Mesendoderm (in vitro differentiated cells): ENCODE measurements around the gene KCTD6.
"Not testable (repeated sequence)": the region's sequence is repeated elsewhere in the genome, so short reads cannot be mapped to it uniquely, and the experiment has no call there.

ENCODE experiments used
- DNase-seq: peaks from one replicate; pipeline ENCODE4 v3.0.0; 2013
- H2AK5ac ChIP-seq: 2 replicates; pipeline ENCODE4 v1.6.1; 2013; ENCODE audit warnings: low read length, inconsistent platforms
- H2BK120ac ChIP-seq: 2 replicates; pipeline ENCODE4 v1.6.1; 2013; ENCODE audit warnings: low read depth, mild to moderate bottlenecking, low read length, moderate library complexity, mixed read lengths
- H2BK15ac ChIP-seq: replicated peaks from 2 replicates; pipeline ENCODE4 v1.6.1; 2013; ENCODE audit warnings: low read depth, mild to moderate bottlenecking, moderate library complexity
- H2BK5ac ChIP-seq: 2 replicates; pipeline ENCODE4 v1.6.1; 2013; ENCODE audit warnings: low read length, inconsistent platforms
- H3K18ac ChIP-seq: 2 replicates; pipeline ENCODE4 v1.6.1; 2013; ENCODE audit warnings: mild to moderate bottlenecking, low read length, mixed read lengths
- H3K23ac ChIP-seq: one replicate; pipeline ENCODE4 v1.6.1; 2013; ENCODE audit warnings: low read length
- H3K27ac ChIP-seq: 2 replicates; pipeline ENCODE4 v1.5.1; 2013; ENCODE audit warnings: low read depth, mild to moderate bottlenecking, inconsistent platforms, low read length, moderate library complexity
- H3K27me3 ChIP-seq: 2 replicates; pipeline ENCODE4 v1.6.1; 2013; ENCODE audit warnings: low read length, control low read depth, mild to moderate bottlenecking, inconsistent platforms; ENCODE audit not compliant: insufficient read depth, poor library complexity
- H3K36me3 ChIP-seq: 2 replicates; pipeline ENCODE4 v1.6.1; 2013; ENCODE audit warnings: low read length, inconsistent platforms; ENCODE audit not compliant: control insufficient read depth, insufficient read depth
- H3K4ac ChIP-seq: one replicate; pipeline ENCODE4 v1.6.1; 2013; ENCODE audit warnings: low read depth, mild to moderate bottlenecking, low read length, moderate library complexity
- H3K4me1 ChIP-seq: 2 replicates; pipeline ENCODE4 v1.6.1; 2013; ENCODE audit warnings: low read depth, low read length, inconsistent platforms; ENCODE audit not compliant: control insufficient read depth
- H3K4me2 ChIP-seq: 2 replicates; pipeline ENCODE4 v1.6.1; 2013; ENCODE audit warnings: low read length
- H3K4me3 ChIP-seq: 2 replicates; pipeline ENCODE4 v1.5.1; 2013; ENCODE audit warnings: mild to moderate bottlenecking, low read length
- H3K56ac ChIP-seq: one replicate; pipeline ENCODE4 v1.6.1; 2013; ENCODE audit warnings: low read length
- H3K79me1 ChIP-seq: 2 replicates; pipeline ENCODE4 v1.6.1; 2013; ENCODE audit warnings: low read length, inconsistent platforms
- H3K79me2 ChIP-seq: 2 replicates; pipeline ENCODE4 v1.6.1; 2013; ENCODE audit warnings: mild to moderate bottlenecking, low read length; ENCODE audit not compliant: control insufficient read depth, insufficient read depth
- H3K9ac ChIP-seq: 2 replicates; pipeline ENCODE4 v1.6.1; 2013; ENCODE audit warnings: low read length, inconsistent platforms
- H4K5ac ChIP-seq: one replicate; pipeline ENCODE4 v1.6.1; 2013; ENCODE audit warnings: low read length
- H4K8ac ChIP-seq: one replicate; pipeline ENCODE4 v1.6.1; 2013; ENCODE audit warnings: low read depth, mild to moderate bottlenecking, control low read depth, low read length, moderate library complexity
- WGBS: extraction: QIAGEN DNeasy Blood & Tissue Kit; methylation state at CpG from one replicate; pipeline ENCODE4 v1.1.7; 2013; ENCODE audit warnings: low lambda C conversion rate, missing lambda C conversion rate; ENCODE audit not compliant: insufficient coverage; ENCODE audit errors: extremely low coverage; 5-methylcytosine and 5-hydroxymethylcytosine counted together

KCTD6 gene

GRCh38 chr3:58527440-58527839 lies 35.5 kb downstream of the KCTD6 start:
- not testable (repeated sequence) for H4K5ac ChIP-seq, H3K23ac ChIP-seq, H3K4me3 ChIP-seq, DNase-seq, H3K4me2 ChIP-seq, H3K79me2 ChIP-seq, H3K56ac ChIP-seq, H2BK120ac ChIP-seq, H3K36me3 ChIP-seq, H2AK5ac ChIP-seq, H4K8ac ChIP-seq, H3K18ac ChIP-seq, H2BK5ac ChIP-seq, H3K4ac ChIP-seq, H2BK15ac ChIP-seq, H3K9ac ChIP-seq, H3K27ac ChIP-seq, H3K27me3 ChIP-seq, H3K4me1 ChIP-seq, H3K79me1 ChIP-seq
- WGBS, result no CpG with 5 or more reads among the region's 3 CpGs

- Histone ChIP-seq H3K79me2 (no peaks in the 10 kb centered on the region), H3K4ac (no peak overlapping the region), H3K36me3 (no peaks in the 10 kb centered on the region), H2BK15ac (no peak overlapping the region), H3K56ac (peak overlapping the region; percentile 22), H3K9ac (no peak overlapping the region), H3K4me1 (peaks cover 5% of the 10 kb centered on the region), H3K27me3 (no peaks in the 10 kb centered on the region), H2BK120ac (no peak overlapping the region), H3K27ac (no peak overlapping the region), H4K8ac (no peak overlapping the region), H2AK5ac (no peak overlapping the region), H3K4me3 (no peak overlapping the region), H3K23ac (no peak overlapping the region), H3K79me1 (no peaks in the 10 kb centered on the region), H2BK5ac (no peak overlapping the region), H3K4me2 (no peak overlapping the region), H3K18ac (peak overlapping the region; percentile 16), H4K5ac (no peak overlapping the region)
- no CpG with 5 or more reads among the region's 6 CpGs for WGBS
- DNase-seq, result no peak
Observed at GRCh38 chr3:58528629-58529028, 36.7 kb downstream of the KCTD6 start.

GRCh38 chr3:58529516-58530353 lies 37.8 kb downstream of the KCTD6 start:
- Histone ChIP-seq H2BK15ac (no peak overlapping the region), H3K27ac (no peak overlapping the region), H3K36me3 (no peaks in the 10 kb centered on the region), H2BK5ac (no peak overlapping the region), H2AK5ac (no peak overlapping the region), H3K79me1 (no peaks in the 10 kb centered on the region), H4K5ac (no peak overlapping the region), H2BK120ac (no peak overlapping the region), H3K18ac (no peak overlapping the region), H3K9ac (no peak overlapping the region), H3K27me3 (no peaks in the 10 kb centered on the region), H3K4me2 (no peak overlapping the region), H3K4me1 (peaks cover 4% of the 10 kb centered on the region), H3K23ac (no peak overlapping the region), H3K56ac (peak overlapping the region; percentile 62), H3K4me3 (no peak overlapping the region), H3K79me2 (no peaks in the 10 kb centered on the region), H3K4ac (no peak overlapping the region), H4K8ac (no peak overlapping the region)
- peak; percentile 88 for DNase-seq
- WGBS, result no CpG with 5 or more reads among the region's 15 CpGs

- H3K79me2 ChIP-seq, result no peaks in the 10 kb centered on the region
- H3K27me3 ChIP-seq, result no peaks in the 10 kb centered on the region
- no peak overlapping the region for H3K9ac ChIP-seq
- H2BK15ac ChIP-seq, result no peak overlapping the region
- no peak overlapping the region for H4K5ac ChIP-seq
- H4K8ac ChIP-seq, result no peak overlapping the region
- no peak overlapping the region for H3K4ac ChIP-seq
- H3K18ac ChIP-seq, result no peak overlapping the region
- H2BK5ac ChIP-seq, result no peak overlapping the region
- H3K27ac ChIP-seq, result no peak overlapping the region
- H3K23ac ChIP-seq, result no peak overlapping the region
- peak overlapping the region; percentile 31 for H3K56ac ChIP-seq
- H3K4me3 ChIP-seq, result no peak overlapping the region
- no peaks in the 10 kb centered on the region for H3K36me3 ChIP-seq
- no peaks in the 10 kb centered on the region for H3K79me1 ChIP-seq
- DNase-seq, result no peak
- H2AK5ac ChIP-seq, result no peak overlapping the region
- no peak overlapping the region for H2BK120ac ChIP-seq
- no CpG with 5 or more reads among the region's 18 CpGs for WGBS
- H3K4me2 ChIP-seq, result no peak overlapping the region
- H3K4me1 ChIP-seq, result peaks cover 4% of the 10 kb centered on the region
Observed at GRCh38 chr3:58530354-58530865, 38.5 kb downstream of the KCTD6 start.

DNA sequence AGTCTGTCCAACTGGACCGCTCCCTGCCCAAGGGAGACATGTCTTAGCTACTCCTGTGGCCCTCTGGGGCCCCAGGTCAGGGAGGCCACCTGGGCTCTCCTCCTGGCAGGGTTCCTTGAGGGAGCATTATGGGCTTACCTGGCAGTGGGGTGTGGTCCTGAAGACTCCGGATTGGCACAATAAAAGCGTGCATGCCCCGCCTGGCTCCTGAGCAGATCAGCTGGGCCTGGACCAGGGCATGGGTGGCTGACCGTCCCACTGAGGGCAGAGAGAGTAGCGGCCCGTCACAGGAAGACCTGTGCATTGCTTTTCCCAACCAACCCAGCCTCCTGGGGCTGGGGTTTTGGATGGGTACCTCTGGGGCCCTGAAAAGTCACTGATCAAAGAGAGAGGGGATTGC lies 39.7 kb downstream of the KCTD6 start:
- Histone ChIP-seq H3K23ac (no peak overlapping the region), H3K4me1 (peaks cover under 1% of the 10 kb centered on the region), H3K4me2 (no peak overlapping the region), H3K18ac (no peak overlapping the region), H3K4me3 (no peak overlapping the region), H2BK15ac (no peak overlapping the region), H3K79me1 (no peaks in the 10 kb centered on the region), H3K27ac (no peak overlapping the region), H2BK5ac (no peak overlapping the region), H4K8ac (no peak overlapping the region), H3K27me3 (no peaks in the 10 kb centered on the region), H3K79me2 (no peaks in the 10 kb centered on the region), H3K4ac (no peak overlapping the region), H3K56ac (no peak overlapping the region), H3K36me3 (no peaks in the 10 kb centered on the region), H2AK5ac (no peak overlapping the region), H2BK120ac (no peak overlapping the region), H4K5ac (no peak overlapping the region), H3K9ac (no peak overlapping the region)
- WGBS, result no CpG with 5 or more reads among the region's 7 CpGs
- no peak for DNase-seq
